ENCODE measurements around the gene TCERG1L. TPM values are rescaled to one million over a fixed set of nuclear protein-coding genes. Genes with fewer than 3 reads are reported as not detected.
"Not testable (repeated sequence)": the region's sequence is repeated elsewhere in the genome, so short reads cannot be mapped to it uniquely, and the experiment has no call there.

Gene TCERG1L
- total RNA-seq, 1 donor from 2014 or later = 0.05 TPM

DNA sequence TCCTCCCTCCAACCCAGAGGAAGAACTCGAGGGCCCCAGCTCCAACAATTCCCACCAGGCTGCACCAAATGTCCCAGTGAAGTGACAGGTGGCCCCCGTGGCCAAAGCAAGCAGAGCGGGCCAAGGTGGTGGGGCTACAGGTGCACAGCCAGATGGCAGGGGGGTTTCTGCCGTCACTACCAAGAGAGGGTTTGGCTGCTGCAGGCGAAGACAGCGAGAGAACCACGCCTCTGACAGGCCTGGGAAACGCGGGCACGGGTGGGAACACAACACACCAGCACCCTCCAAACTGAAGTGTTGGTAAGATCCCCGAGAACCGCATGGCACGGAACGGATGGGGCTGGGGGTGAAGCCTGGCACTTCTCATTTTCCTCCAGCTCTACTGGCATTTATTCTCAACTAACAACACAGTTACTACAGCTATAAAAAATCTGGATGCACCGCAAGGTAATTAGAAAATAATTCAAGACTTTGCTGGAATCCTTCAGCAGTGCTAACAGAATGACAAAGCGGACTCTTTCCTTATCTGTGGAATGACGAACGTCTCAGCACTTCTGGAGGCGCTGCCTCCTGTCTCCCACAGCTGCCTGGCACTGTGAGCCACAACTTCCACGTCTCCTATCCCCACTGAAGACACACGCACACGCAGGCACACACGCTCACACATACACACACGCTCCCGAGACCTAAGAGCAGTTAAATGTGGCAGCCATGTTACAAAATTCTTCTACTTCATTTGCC, 167.9 kb downstream of the TCERG1L start:
- H3K9me3 Mint-ChIP-seq = no peaks in the 10 kb centered on the region
- no peaks in the 10 kb centered on the region for H3K27me3 Mint-ChIP-seq (ENCODE audit: insufficient read depth)
- no peaks in the 10 kb centered on the region for H3K36me3 Mint-ChIP-seq (ENCODE audit: low read depth)
- no peak for DNase-seq (ENCODE audit: low spot score)
- no peak overlapping the region for H3K27ac Mint-ChIP-seq
- H3K4me3 Mint-ChIP-seq = no peak overlapping the region
- H3K4me1 Mint-ChIP-seq (ENCODE audit: low read depth) = no peaks in the 10 kb centered on the region
- intact Hi-C loops (cut with micrococcal nuclease) = no loop called here

- Mint-ChIP-seq H3K27me3 (ENCODE audit: insufficient read depth) (no peaks in the 10 kb centered on the region), H3K9me3 (no peaks in the 10 kb centered on the region), H3K36me3 (ENCODE audit: low read depth) (no peaks in the 10 kb centered on the region), H3K4me3 (no peak overlapping the region), H3K4me1 (ENCODE audit: low read depth) (no peaks in the 10 kb centered on the region), H3K27ac (no peak overlapping the region)
- intact Hi-C loops (cut with micrococcal nuclease) = no loop called here
- no peak for DNase-seq (ENCODE audit: low spot score)
Measured at GRCh38 chr10:131142517-131143380, 168.8 kb downstream of the TCERG1L start.

DNA sequence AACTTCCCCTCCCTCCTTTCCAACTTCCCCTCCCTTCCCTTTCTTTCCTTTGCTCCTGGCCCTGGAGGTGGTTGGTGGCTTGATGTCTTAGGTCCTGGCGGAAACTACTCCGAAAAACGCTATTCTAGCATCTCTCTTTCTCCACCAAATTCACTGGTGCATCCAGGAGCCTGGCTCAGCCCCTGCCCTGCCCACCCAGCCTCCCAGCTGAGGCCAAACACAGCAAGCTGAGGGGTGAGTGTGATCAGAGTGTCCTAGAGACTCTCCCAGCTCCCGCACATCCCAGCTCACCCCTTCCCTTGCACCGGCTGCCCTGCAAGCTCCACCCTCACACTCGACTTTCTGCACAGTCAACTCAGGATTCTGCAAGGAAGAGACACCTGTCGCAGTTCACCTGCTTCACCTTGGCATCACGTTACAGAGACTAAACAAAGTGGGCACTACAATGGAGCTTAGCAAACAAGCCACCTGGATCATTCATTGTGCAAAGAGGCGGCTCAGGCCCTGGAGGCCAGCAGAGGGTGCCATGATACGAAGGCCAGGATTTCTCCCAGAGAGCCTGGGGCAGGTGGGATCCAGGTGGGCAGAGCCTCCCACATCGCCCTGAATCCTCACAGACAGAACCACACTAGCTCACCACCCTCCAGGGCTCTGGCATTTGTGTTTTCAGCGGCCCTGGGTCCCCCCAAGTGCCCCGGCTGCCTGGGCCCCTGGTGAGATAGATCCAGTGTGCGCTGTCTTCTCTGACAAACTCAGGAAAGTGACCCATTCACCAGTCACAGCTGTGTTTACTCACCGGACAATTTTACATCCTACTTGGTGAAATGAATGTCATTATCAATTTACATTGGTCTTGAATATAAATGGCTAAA, 169.6 kb downstream of the TCERG1L start:
- H3K9me3 Mint-ChIP-seq = no peaks in the 10 kb centered on the region
- no peak for DNase-seq (ENCODE audit: low spot score)
- no peaks in the 10 kb centered on the region for H3K36me3 Mint-ChIP-seq (ENCODE audit: low read depth)
- no peak overlapping the region for H3K27ac Mint-ChIP-seq
- no peaks in the 10 kb centered on the region for H3K4me1 Mint-ChIP-seq (ENCODE audit: low read depth)
- intact Hi-C loops (cut with micrococcal nuclease) = no loop called here
- no peak overlapping the region for H3K4me3 Mint-ChIP-seq
- no peaks in the 10 kb centered on the region for H3K27me3 Mint-ChIP-seq (ENCODE audit: insufficient read depth)

DNA sequence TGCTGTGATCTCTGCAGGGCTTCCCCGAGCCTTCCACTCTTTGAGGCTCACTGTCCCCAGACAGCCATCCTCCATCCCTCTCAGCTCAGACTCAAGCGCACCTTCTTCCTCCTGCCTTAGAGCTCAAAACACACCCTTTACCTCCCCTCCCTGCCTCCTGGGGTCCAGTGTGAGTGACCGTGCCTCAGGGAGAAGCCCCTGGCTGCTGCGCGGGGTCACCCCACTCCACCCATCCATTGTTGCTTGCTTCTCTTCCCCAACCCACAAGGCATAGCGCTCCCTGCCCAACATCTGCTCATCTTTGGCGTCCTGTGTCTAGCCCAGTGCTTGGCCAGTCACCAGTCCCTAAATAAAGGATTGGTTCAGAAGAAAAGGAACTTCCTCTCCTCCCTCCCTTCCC, 170.3 kb downstream of the TCERG1L start:
- H3K36me3 Mint-ChIP-seq (ENCODE audit: low read depth) = no peaks in the 10 kb centered on the region
- H3K27me3 Mint-ChIP-seq (ENCODE audit: insufficient read depth) = no peaks in the 10 kb centered on the region
- H3K9me3 Mint-ChIP-seq = no peaks in the 10 kb centered on the region
- no peak for DNase-seq (ENCODE audit: low spot score)
- H3K4me3 Mint-ChIP-seq = no peak overlapping the region
- intact Hi-C loops (cut with micrococcal nuclease) = no loop called here
- no peaks in the 10 kb centered on the region for H3K4me1 Mint-ChIP-seq (ENCODE audit: low read depth)
- H3K27ac Mint-ChIP-seq = no peak overlapping the region

GRCh38 chr10:131140606-131141005, 170.9 kb downstream of the TCERG1L start:
- Mint-ChIP-seq H3K27me3 (ENCODE audit: insufficient read depth) (no peaks in the 10 kb centered on the region), H3K4me3 (no peak overlapping the region), H3K27ac (no peak overlapping the region), H3K9me3 (no peaks in the 10 kb centered on the region), H3K36me3 (ENCODE audit: low read depth) (no peaks in the 10 kb centered on the region), H3K4me1 (ENCODE audit: low read depth) (no peaks in the 10 kb centered on the region)
- DNase-seq (ENCODE audit: low spot score) = no peak
- intact Hi-C loops (cut with micrococcal nuclease) = no loop called here

GRCh38 chr10:131137223-131137622, 174.3 kb downstream of the TCERG1L start:
- intact Hi-C loops (cut with micrococcal nuclease) = no loop called here
- H3K4me1 Mint-ChIP-seq (ENCODE audit: low read depth) = no peaks in the 10 kb centered on the region
- H3K27me3 Mint-ChIP-seq (ENCODE audit: insufficient read depth) = no peaks in the 10 kb centered on the region
- DNase-seq (ENCODE audit: low spot score) = no peak
- H3K36me3 Mint-ChIP-seq (ENCODE audit: low read depth) = no peaks in the 10 kb centered on the region
- no peaks in the 10 kb centered on the region for H3K9me3 Mint-ChIP-seq
- no peak overlapping the region for H3K27ac Mint-ChIP-seq
- no peak overlapping the region for H3K4me3 Mint-ChIP-seq

DNA sequence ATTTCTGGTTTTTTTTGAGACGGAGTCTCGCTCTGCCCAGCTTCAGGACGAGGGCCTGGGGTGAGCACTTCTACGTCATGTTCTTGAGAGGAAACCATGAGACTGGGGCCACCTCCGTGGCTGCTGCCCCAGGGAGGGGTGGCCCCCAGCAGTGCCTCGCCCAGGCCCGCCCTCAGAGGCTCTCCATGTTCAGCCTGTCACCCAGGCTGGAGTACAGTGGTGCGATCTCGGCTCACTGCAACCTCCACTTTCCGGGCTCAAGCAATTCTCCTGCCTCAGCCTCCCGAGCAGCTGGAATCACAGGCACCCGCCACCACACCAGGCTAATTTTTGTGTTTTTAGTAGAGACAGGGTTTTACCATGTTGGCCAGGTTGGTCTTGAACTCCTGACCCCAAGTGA, 175.2 kb downstream of the TCERG1L start:
- H3K4me3 Mint-ChIP-seq; H3K4me1 Mint-ChIP-seq (ENCODE audit: low read depth); DNase-seq (ENCODE audit: low spot score); H3K27me3 Mint-ChIP-seq (ENCODE audit: insufficient read depth); H3K36me3 Mint-ChIP-seq (ENCODE audit: low read depth); H3K27ac Mint-ChIP-seq; H3K9me3 Mint-ChIP-seq; intact Hi-C loops (cut with micrococcal nuclease): not testable (repeated sequence)

GRCh38 chr10:131135716-131136115, 175.8 kb downstream of the TCERG1L start:
- H3K9me3 Mint-ChIP-seq = no peaks in the 10 kb centered on the region
- no peaks in the 10 kb centered on the region for H3K36me3 Mint-ChIP-seq (ENCODE audit: low read depth)
- peaks cover 2% of the 10 kb centered on the region for H3K27me3 Mint-ChIP-seq (ENCODE audit: insufficient read depth)
- no peaks in the 10 kb centered on the region for H3K4me1 Mint-ChIP-seq (ENCODE audit: low read depth)
- intact Hi-C loops (cut with micrococcal nuclease) = no loop called here
- DNase-seq (ENCODE audit: low spot score) = no peak
- H3K4me3 Mint-ChIP-seq = no peak overlapping the region
- H3K27ac Mint-ChIP-seq = no peak overlapping the region

- H3K4me3 Mint-ChIP-seq = no peak overlapping the region
- no peaks in the 10 kb centered on the region for H3K4me1 Mint-ChIP-seq (ENCODE audit: low read depth)
- intact Hi-C loops (cut with micrococcal nuclease) = no loop called here
- no peaks in the 10 kb centered on the region for H3K36me3 Mint-ChIP-seq (ENCODE audit: low read depth)
- H3K27ac Mint-ChIP-seq = no peak overlapping the region
- no peaks in the 10 kb centered on the region for H3K9me3 Mint-ChIP-seq
- DNase-seq (ENCODE audit: low spot score) = no peak
- peaks cover 2% of the 10 kb centered on the region for H3K27me3 Mint-ChIP-seq (ENCODE audit: insufficient read depth)
Measured at GRCh38 chr10:131134651-131135050, 176.9 kb downstream of the TCERG1L start.

DNA sequence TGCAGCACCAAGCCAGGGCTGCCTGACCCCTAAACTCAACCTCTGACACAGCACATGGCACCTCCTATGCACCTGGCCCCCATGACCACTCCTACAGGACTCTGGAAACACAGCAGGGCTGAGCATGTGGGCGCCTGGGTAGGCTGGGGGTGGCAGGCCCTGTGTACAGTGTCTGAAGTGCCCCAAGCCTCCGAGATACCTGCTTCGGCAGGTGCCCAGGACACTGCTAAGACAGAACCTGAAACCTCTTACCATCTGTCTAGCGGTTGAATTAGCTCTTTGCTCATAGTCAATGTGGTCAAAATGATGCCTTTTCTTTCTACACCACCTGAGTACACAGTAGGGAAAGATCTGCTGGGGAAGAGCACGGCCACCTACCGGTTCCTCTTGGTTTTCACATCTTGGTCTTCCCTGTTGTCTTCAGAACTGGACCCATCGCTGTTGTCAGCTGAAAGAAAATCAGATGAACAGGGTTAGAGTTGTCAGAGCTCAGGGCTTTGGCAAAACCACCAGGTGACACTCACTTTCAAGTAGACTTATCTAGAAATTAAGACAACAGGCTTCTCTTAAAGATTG, 177.4 kb downstream of the TCERG1L start:
- H3K27me3 Mint-ChIP-seq (ENCODE audit: insufficient read depth) = peaks cover 2% of the 10 kb centered on the region
- H3K4me3 Mint-ChIP-seq = no peak overlapping the region

GRCh38 chr10:131132681-131133080, 178.8 kb downstream of the TCERG1L start:
- Mint-ChIP-seq H3K36me3 (ENCODE audit: low read depth) (no peaks in the 10 kb centered on the region), H3K4me3 (no peak overlapping the region), H3K4me1 (ENCODE audit: low read depth) (no peaks in the 10 kb centered on the region), H3K27ac (no peak overlapping the region), H3K27me3 (ENCODE audit: insufficient read depth) (peaks cover 2% of the 10 kb centered on the region), H3K9me3 (no peaks in the 10 kb centered on the region)
- no peak for DNase-seq (ENCODE audit: low spot score)
- intact Hi-C loops (cut with micrococcal nuclease) = no loop called here

More for the DNA sequence above, 177.4 kb downstream of the TCERG1L start:
- no peaks in the 10 kb centered on the region for H3K4me1 Mint-ChIP-seq (ENCODE audit: low read depth)
- H3K36me3 Mint-ChIP-seq (ENCODE audit: low read depth) = no peaks in the 10 kb centered on the region
- H3K9me3 Mint-ChIP-seq = no peaks in the 10 kb centered on the region
- DNase-seq (ENCODE audit: low spot score) = no peak
- H3K27ac Mint-ChIP-seq = no peak overlapping the region
- intact Hi-C loops (cut with micrococcal nuclease) = no loop called here

DNA sequence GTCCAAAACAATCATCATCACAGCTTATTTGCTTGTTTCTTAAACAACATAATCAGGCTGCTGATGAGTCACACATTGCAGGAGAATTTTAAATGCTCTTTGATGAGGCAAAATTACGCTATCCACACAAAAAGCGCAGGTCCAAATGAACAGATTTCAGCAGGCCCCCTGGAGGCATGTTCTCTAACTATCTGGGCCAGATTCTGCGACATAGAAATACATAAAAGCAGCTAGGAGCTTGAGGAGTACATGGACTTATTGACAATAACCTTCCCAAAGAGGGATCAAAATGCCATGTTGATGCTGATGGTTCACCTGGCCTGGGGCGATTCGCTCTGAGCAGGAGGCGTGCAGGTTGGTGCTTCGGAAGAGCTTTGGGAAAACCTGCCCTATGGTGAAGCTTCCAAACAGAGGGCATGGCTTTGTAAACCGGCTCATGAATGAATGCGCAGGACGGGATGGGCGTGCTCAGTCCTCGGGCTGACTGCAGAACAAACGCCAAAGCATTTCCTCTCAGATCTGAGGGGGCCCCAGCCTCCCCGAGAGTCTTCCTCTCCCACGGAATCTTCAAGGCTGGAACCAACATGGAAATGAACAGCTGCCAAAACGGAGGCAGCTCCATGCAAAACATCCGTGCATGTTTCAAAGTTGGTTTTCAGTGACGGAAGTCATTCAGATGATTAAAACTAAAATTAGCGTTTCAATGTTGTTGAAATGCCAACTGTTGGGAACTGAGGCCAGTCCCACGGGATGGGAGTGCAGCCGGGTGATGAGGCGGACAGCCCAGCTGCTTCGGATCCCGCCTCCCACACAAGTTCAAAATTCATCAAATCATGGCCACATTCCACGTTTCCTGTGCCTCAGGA, 179.6 kb downstream of the TCERG1L start:
- Mint-ChIP-seq H3K4me3 (no peak overlapping the region), H3K27ac (no peak overlapping the region), H3K27me3 (ENCODE audit: insufficient read depth) (peaks cover 2% of the 10 kb centered on the region), H3K9me3 (no peaks in the 10 kb centered on the region), H3K4me1 (ENCODE audit: low read depth) (no peaks in the 10 kb centered on the region), H3K36me3 (ENCODE audit: low read depth) (no peaks in the 10 kb centered on the region)
- DNase-seq (ENCODE audit: low spot score) = no peak
- intact Hi-C loops (cut with micrococcal nuclease) = no loop called here

All from activated T-helper 1 cell treated with anti-CD3 and anti-CD28 coated beads, Interleukin-12 subunit alpha, Interleukin-12 subunit beta, Interleukin-2, Interleukin-4 antibody, amounts not matched to agents 30 ng/mL and 10 ng/mL and 1 ng/mL, durations not matched to agents 14 hours and 24 hours and 36 hours (primary cell).